PC-9 (cell line): Measurements from ENCODE around the gene RAD1. TPM values are rescaled to one million over a fixed set of nuclear protein-coding genes. Genes with fewer than 3 reads are reported as not detected.

ENCODE experiments used
- BruUV-seq: library from RNA; stranded (reverse); fragments of 400-500 nt; replicated peaks from 2 replicates; lab custom pipeline; 2021; lab: Mats Ljungman, UMichigan
- CTCF ChIA-PET: fragments of 300-600 bp; sonication (Branson Sonifier 250); formaldehyde crosslinking; loops from one replicate; lab custom pipeline; 2022; ENCODE audit warnings: antibody characterized with exemption; lab: Charles Lee
- POLR2A ChIA-PET: fragments of 300-600 bp; sonication (Branson Sonifier 250); formaldehyde crosslinking; loops from one replicate; lab custom pipeline; 2022; ENCODE audit warnings: antibody characterized with exemption; ENCODE audit not compliant: unreplicated experiment; lab: Charles Lee
- DNase-seq, 2 experiments: peaks; one replicate each; pipeline versions ENCODE4 v3.0.0 to v3.0.0-alpha.2; 2015 to 2022; ENCODE audit warnings: mixed read lengths in 1 of 2
- H2AFZ ChIP-seq: fragments of 200-600 bp; sonication (generic); 2 replicates; pipeline ENCODE4 v1.8.1; 2017; ENCODE audit warnings: antibody characterized with exemption
- H3F3A ChIP-seq: fragments of 200-600 bp; sonication (generic); 2 replicates; pipeline ENCODE4 v1.8.1; 2017; ENCODE audit warnings: antibody characterized with exemption, mild to moderate bottlenecking, low read depth; ENCODE audit not compliant: insufficient read depth
- H3K27ac ChIP-seq: fragments of 200-600 bp; sonication (generic); 2 replicates; pipeline ENCODE4 v1.6.1; 2016; ENCODE audit warnings: mixed run types
- H3K27me3 ChIP-seq: fragments of 200-600 bp; sonication (generic); 2 replicates; pipeline ENCODE4 v1.6.1; 2016; ENCODE audit warnings: low read depth, mixed run types; ENCODE audit not compliant: insufficient read depth
- H3K36me3 ChIP-seq: fragments of 200-600 bp; sonication (generic); 2 replicates; pipeline ENCODE4 v1.6.1; 2016; ENCODE audit warnings: low read depth, mixed run types
- H3K4me1 ChIP-seq: fragments of 200-600 bp; sonication (generic); replicated peaks from 2 replicates; pipeline ENCODE4 v1.6.1; 2016; ENCODE audit warnings: mixed run types; ENCODE audit not compliant: insufficient read depth
- H3K4me2 ChIP-seq: fragments of 200-600 bp; sonication (generic); 2 replicates; pipeline ENCODE4 v1.6.1; 2017; ENCODE audit warnings: mixed run types
- H3K4me3 ChIP-seq: fragments of 200-600 bp; sonication (generic); 2 replicates; pipeline ENCODE4 v1.6.1; 2016; ENCODE audit warnings: mixed run types
- H3K79me2 ChIP-seq: fragments of 200-600 bp; sonication (generic); 2 replicates; pipeline ENCODE4 v1.6.1; 2017; ENCODE audit warnings: low read depth, mixed run types
- H3K9me2 ChIP-seq: fragments of 200-600 bp; sonication (generic); 2 replicates; pipeline ENCODE4 v1.8.1; 2017; ENCODE audit warnings: mild to moderate bottlenecking; ENCODE audit not compliant: insufficient read depth
- H3K9me3 ChIP-seq: fragments of 200-600 bp; sonication (generic); 2 replicates; pipeline ENCODE4 v1.8.1; 2016; ENCODE audit warnings: low read depth; ENCODE audit not compliant: insufficient read depth
- H4K20me1 ChIP-seq: fragments of 200-600 bp; sonication (generic); 2 replicates; pipeline ENCODE4 v1.8.1; 2017; ENCODE audit not compliant: insufficient read depth
- EZH2 ChIP-seq: fragments of 200-600 bp; sonication (generic); IDR thresholded peaks from 2 replicates; pipeline ENCODE4 v1.8.0; 2017; ENCODE audit warnings: antibody characterized with exemption, low read depth
- intact Hi-C: fragments of 100-400 bp; cut with micrococcal nuclease; formaldehyde crosslinking; loops from one replicate; pipeline ENCODE4 v1.10.0; 2022; ENCODE audit not compliant: unreplicated experiment
- total RNA-seq: library from RNA; stranded (reverse); gene quantifications from 2 replicates; pipeline ENCODE4 v1.2.3, GENCODE V29; 2021
- TF ChIP-seq, protein P1 (sequence below): fragments of 200-600 bp; sonication (generic); conservative IDR thresholded peaks from 2 replicates; pipeline ENCODE4 v1.6.1; 2017; ENCODE audit warnings: mixed run types, antibody characterized with exemption, mild to moderate bottlenecking, moderate library complexity

Gene RAD1
- total RNA-seq, 1 experiment from 2014 or later = 63.0 TPM

DNA sequence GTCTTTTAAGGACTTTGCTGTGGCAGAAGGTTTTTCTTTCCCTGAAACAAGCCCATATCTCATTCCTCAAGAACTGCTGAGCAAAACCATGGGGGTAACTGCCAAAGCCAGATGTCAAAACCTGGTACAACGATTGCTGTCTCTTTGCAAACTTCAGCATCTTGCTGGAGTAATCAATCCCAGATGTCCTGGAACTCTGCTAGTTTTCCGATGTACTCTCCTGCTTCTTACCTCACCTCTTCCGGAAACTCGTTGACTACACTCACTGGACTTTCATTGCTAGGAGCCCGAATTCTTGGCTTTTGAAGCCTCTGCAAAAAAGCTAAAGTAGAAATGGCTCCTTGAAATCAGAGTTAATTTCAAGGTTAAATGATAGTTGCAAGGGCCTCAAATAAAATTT is 23.3 kb downstream of the RAD1 start:
- no TSS peak for BruUV-seq
- POLR2A ChIA-PET = no interaction called here

DNA sequence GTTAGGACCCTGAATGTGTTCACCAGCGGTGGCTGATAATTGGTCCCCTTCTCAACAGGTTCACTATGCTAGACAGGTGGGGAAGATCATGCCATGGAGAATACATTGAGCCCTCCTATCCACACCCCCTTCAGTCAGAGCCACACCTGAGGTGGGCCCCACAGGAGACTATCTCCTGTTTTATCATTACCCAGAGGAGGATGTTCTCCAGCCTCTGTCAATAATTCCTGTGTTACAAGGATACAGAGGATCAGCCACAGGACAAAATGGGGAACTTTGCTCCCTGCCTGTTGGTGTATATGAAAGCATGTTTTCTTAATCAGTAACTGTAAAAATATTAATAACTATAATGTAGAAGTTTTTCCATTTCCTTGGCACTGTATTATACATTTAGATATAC is 25.9 kb downstream of the RAD1 start:
- intact Hi-C loops = no loop called here
- no peak for DNase-seq
- Histone ChIP-seq H3K36me3 (no peaks in the 10 kb centered on the region), H3F3A (no peaks in the 10 kb centered on the region), H3K27ac (no peak overlapping the region), H3K9me2 (no peaks in the 10 kb centered on the region), H3K4me2 (no peak overlapping the region), H4K20me1 (no peaks in the 10 kb centered on the region), H3K27me3 (no peaks in the 10 kb centered on the region), H3K4me1 (no peaks in the 10 kb centered on the region), H3K79me2 (no peaks in the 10 kb centered on the region), H2AFZ (no peak overlapping the region), H3K9me3 (no peaks in the 10 kb centered on the region), H3K4me3 (no peak overlapping the region)
- ChIA-PET CTCF (interaction anchor here (0.6 kb wide), 1 partner anchor 28 kb away, joined by 3 read pairs; no protein-coding TSS in a partner anchor), POLR2A (no interaction called here)
- BruUV-seq = no TSS peak
- TF ChIP-seq, protein P1, sequence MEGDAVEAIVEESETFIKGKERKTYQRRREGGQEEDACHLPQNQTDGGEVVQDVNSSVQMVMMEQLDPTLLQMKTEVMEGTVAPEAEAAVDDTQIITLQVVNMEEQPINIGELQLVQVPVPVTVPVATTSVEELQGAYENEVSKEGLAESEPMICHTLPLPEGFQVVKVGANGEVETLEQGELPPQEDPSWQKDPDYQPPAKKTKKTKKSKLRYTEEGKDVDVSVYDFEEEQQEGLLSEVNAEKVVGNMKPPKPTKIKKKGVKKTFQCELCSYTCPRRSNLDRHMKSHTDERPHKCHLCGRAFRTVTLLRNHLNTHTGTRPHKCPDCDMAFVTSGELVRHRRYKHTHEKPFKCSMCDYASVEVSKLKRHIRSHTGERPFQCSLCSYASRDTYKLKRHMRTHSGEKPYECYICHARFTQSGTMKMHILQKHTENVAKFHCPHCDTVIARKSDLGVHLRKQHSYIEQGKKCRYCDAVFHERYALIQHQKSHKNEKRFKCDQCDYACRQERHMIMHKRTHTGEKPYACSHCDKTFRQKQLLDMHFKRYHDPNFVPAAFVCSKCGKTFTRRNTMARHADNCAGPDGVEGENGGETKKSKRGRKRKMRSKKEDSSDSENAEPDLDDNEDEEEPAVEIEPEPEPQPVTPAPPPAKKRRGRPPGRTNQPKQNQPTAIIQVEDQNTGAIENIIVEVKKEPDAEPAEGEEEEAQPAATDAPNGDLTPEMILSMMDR = no peak
- no peak for TF ChIP-seq EZH2

More for the DNA sequence above, 23.3 kb downstream of the RAD1 start:
- Histone ChIP-seq H3K27me3 (no peaks in the 10 kb centered on the region), H3K4me1 (peaks cover 5% of the 10 kb centered on the region; the same call in 1 of the 2 replicates), H3K79me2 (no peaks in the 10 kb centered on the region), H3F3A (no peaks in the 10 kb centered on the region), H2AFZ (no peak overlapping the region), H3K4me3 (no peak overlapping the region), H3K36me3 (no peaks in the 10 kb centered on the region), H4K20me1 (no peaks in the 10 kb centered on the region), H3K9me2 (no peaks in the 10 kb centered on the region), H3K4me2 (no peak overlapping the region), H3K27ac (no peak overlapping the region), H3K9me3 (no peaks in the 10 kb centered on the region)
- TF ChIP-seq EZH2 = no peak
- TF ChIP-seq, protein P1 = no peak
- CTCF ChIA-PET = no interaction called here
- intact Hi-C loops = no loop called here
- DNase-seq = no peak

DNA sequence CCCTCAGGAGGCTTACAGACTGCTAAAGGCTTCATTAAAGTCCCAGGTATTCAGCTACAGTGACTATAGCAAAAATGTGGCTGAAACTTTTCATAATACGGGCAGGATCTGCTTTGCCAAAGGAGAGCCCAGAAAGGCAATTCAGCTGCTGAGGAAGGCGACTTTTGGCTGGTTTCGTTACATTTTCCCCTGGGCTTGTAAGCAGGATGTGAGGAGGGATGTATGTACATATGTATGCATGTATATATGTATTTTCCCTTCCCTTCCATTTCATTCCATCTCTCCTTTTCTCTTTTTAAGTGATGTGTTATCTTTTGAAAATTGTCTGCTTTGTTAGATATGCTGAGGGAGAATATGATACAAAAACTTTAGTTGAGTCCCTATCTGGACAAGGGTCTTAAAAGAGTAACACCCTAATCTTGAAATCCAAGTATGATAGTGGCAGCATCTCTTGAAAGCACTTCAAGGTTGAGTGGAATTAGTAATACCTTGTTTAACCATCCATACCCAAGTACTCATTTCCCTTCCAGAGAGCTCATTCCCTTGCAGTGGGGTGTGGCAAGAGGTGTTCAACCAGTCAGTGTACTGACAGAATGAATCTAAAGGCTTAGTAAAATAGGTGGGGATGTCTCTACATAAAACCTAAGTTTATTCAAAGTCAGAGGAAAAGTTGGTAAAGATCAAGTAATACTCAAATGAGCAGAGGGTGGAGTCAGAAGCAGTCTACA is 28.7 kb downstream of the RAD1 start:
- no peaks in the 10 kb centered on the region for H3K9me3 ChIP-seq
- H3F3A ChIP-seq = no peaks in the 10 kb centered on the region
- ChIA-PET CTCF (interaction anchor here (0.6 kb wide), 1 partner anchor 9 kb away, joined by 16 read pairs; no protein-coding TSS in a partner anchor), POLR2A (interaction anchor here (0.6 to 0.7 kb wide), 2 partner anchors 42 to 169 kb away, joined by 16 to 27 read pairs; no protein-coding TSS in a partner anchor)
- H4K20me1 ChIP-seq = no peaks in the 10 kb centered on the region
- H3K36me3 ChIP-seq = no peaks in the 10 kb centered on the region
- H3K4me3 ChIP-seq = no peak overlapping the region
- no peak overlapping the region for H3K27ac ChIP-seq
- no peak overlapping the region for H3K4me2 ChIP-seq
- H3K9me2 ChIP-seq = no peaks in the 10 kb centered on the region; the same call in 1 of the 2 replicates
- no peaks in the 10 kb centered on the region for H3K4me1 ChIP-seq
- H3K79me2 ChIP-seq = no peaks in the 10 kb centered on the region
- intact Hi-C loops = no loop called here
- TF ChIP-seq, protein P1 = no peak
- H3K27me3 ChIP-seq = no peaks in the 10 kb centered on the region
- no peak for DNase-seq
- no TSS peak for BruUV-seq
- no peak overlapping the region for H2AFZ ChIP-seq
